T-helper 2 cell treated with Interferon-gamma antibody and Interleukin-4, amounts not matched to agents 5 μg/mL and 100 μg/mL, for 36 hours (primary cell): Measurements from ENCODE around the gene HAVCR2.
"Not testable (repeated sequence)": the region's sequence is repeated elsewhere in the genome, so short reads cannot be mapped to it uniquely, and the experiment has no call there.

Experiments
- DNase-seq: peaks from one replicate; pipeline ENCODE4 v3.0.0; 2021; ENCODE audit warnings: low spot score
- H3K27ac Mint-ChIP-seq: one replicate; pipeline ENCODE4 v1.8.0; 2021; ENCODE audit warnings: mild to moderate bottlenecking, mixed read lengths
- H3K27me3 Mint-ChIP-seq: one replicate; pipeline ENCODE4 v1.8.0; 2021; ENCODE audit warnings: low read depth, mixed read lengths
- H3K36me3 Mint-ChIP-seq: one replicate; pipeline ENCODE4 v1.8.0; 2021; ENCODE audit warnings: low read depth, mixed read lengths
- H3K4me1 Mint-ChIP-seq: one replicate; pipeline ENCODE4 v1.8.0; 2021; ENCODE audit warnings: low read depth, mixed read lengths
- H3K4me3 Mint-ChIP-seq: one replicate; pipeline ENCODE4 v1.8.0; 2022; ENCODE audit warnings: mild to moderate bottlenecking, moderate library complexity, mixed read lengths
- H3K9me3 Mint-ChIP-seq: one replicate; pipeline ENCODE4 v1.8.0; 2021; ENCODE audit warnings: mixed read lengths

HAVCR2 gene

GRCh38 chr5:157068785-157069184 lies 40.1 kb downstream of the HAVCR2 start:
- no peak overlapping the region for H3K27ac Mint-ChIP-seq
- H3K9me3 Mint-ChIP-seq = no peaks in the 10 kb centered on the region
- H3K4me3 Mint-ChIP-seq = no peak overlapping the region
- peaks cover 2% of the 10 kb centered on the region for H3K36me3 Mint-ChIP-seq
- peaks cover 29% of the 10 kb centered on the region for H3K4me1 Mint-ChIP-seq
- no peaks in the 10 kb centered on the region for H3K27me3 Mint-ChIP-seq
- DNase-seq = no peak

- Mint-ChIP-seq H3K36me3 (peaks cover 2% of the 10 kb centered on the region), H3K4me3 (no peak overlapping the region), H3K27ac (no peak overlapping the region), H3K4me1 (peaks cover 28% of the 10 kb centered on the region), H3K9me3 (no peaks in the 10 kb centered on the region), H3K27me3 (no peaks in the 10 kb centered on the region)
- no peak for DNase-seq
Measured at GRCh38 chr5:157068339-157068738, 40.5 kb downstream of the HAVCR2 start.

- Mint-ChIP-seq H3K36me3 (peaks cover 2% of the 10 kb centered on the region), H3K27me3 (no peaks in the 10 kb centered on the region), H3K4me3 (no peak overlapping the region), H3K27ac (no peak overlapping the region), H3K4me1 (peaks cover 17% of the 10 kb centered on the region), H3K9me3 (no peaks in the 10 kb centered on the region)
- DNase-seq = no peak
Measured at GRCh38 chr5:157067005-157067404, 41.8 kb downstream of the HAVCR2 start.

- DNase-seq = no peak
- H3K27ac Mint-ChIP-seq = no peak overlapping the region
- H3K4me1 Mint-ChIP-seq = peaks cover 11% of the 10 kb centered on the region
- no peaks in the 10 kb centered on the region for H3K27me3 Mint-ChIP-seq
- no peak overlapping the region for H3K4me3 Mint-ChIP-seq
- peaks cover 2% of the 10 kb centered on the region for H3K36me3 Mint-ChIP-seq
- no peaks in the 10 kb centered on the region for H3K9me3 Mint-ChIP-seq
Measured at GRCh38 chr5:157066080-157066479, 42.8 kb downstream of the HAVCR2 start.

- Mint-ChIP-seq H3K9me3 (no peaks in the 10 kb centered on the region), H3K36me3 (peaks cover 2% of the 10 kb centered on the region), H3K27me3 (no peaks in the 10 kb centered on the region), H3K27ac (peak overlapping the region; percentile 8), H3K4me3 (no peak overlapping the region), H3K4me1 (peaks cover 14% of the 10 kb centered on the region)
- DNase-seq = no peak
Measured at GRCh38 chr5:157063776-157064430, 44.9 kb downstream of the HAVCR2 start.

- Mint-ChIP-seq H3K27ac (no peak overlapping the region), H3K4me1 (peaks cover 12% of the 10 kb centered on the region), H3K36me3 (no peaks in the 10 kb centered on the region), H3K9me3 (no peaks in the 10 kb centered on the region), H3K27me3 (no peaks in the 10 kb centered on the region), H3K4me3 (no peak overlapping the region)
- DNase-seq = no peak
Measured at GRCh38 chr5:157059891-157060290, 49.0 kb downstream of the HAVCR2 start.

GRCh38 chr5:157059093-157059539 lies 49.7 kb downstream of the HAVCR2 start, which contains the start of gene HAVCR1:
Gene HAVCR1 (minus strand): TSS chr5:157059116. CDS start chr5:157057943, 1,173 bp downstream.
- no peaks in the 10 kb centered on the region for H3K27me3 Mint-ChIP-seq

GRCh38 chr5:157057459-157058370 lies 51.1 kb downstream of the HAVCR2 start:
- H3K36me3 Mint-ChIP-seq = no peaks in the 10 kb centered on the region
- H3K27ac Mint-ChIP-seq = peak overlapping the region; percentile 20
- no peak for DNase-seq

More at GRCh38 chr5:157059093-157059539, 49.7 kb downstream of the HAVCR2 start, which contains the start of gene HAVCR1:
- DNase-seq = no peak
- Mint-ChIP-seq H3K36me3 (no peaks in the 10 kb centered on the region), H3K4me3 (no peak within 1 kb of the TSS), H3K9me3 (no peaks in the 10 kb centered on the region), H3K27ac (peak within 1 kb of the TSS; percentile 20), H3K4me1 (peaks cover 12% of the 10 kb centered on the region)

GRCh38 chr5:157056848-157057247 lies 52.0 kb downstream of the HAVCR2 start:
- not testable (repeated sequence) for H3K4me3 Mint-ChIP-seq, H3K4me1 Mint-ChIP-seq, DNase-seq, H3K36me3 Mint-ChIP-seq, H3K27me3 Mint-ChIP-seq, H3K9me3 Mint-ChIP-seq, H3K27ac Mint-ChIP-seq

More at GRCh38 chr5:157057459-157058370, 51.1 kb downstream of the HAVCR2 start:
- Mint-ChIP-seq H3K4me1 (peaks cover 6% of the 10 kb centered on the region), H3K9me3 (no peaks in the 10 kb centered on the region), H3K4me3 (no peak overlapping the region), H3K27me3 (no peaks in the 10 kb centered on the region)

- no peak overlapping the region for H3K4me3 Mint-ChIP-seq
- no peaks in the 10 kb centered on the region for H3K27me3 Mint-ChIP-seq
- no peak for DNase-seq
- H3K36me3 Mint-ChIP-seq = peaks cover 15% of the 10 kb centered on the region
- peaks cover 20% of the 10 kb centered on the region for H3K4me1 Mint-ChIP-seq
- no peaks in the 10 kb centered on the region for H3K9me3 Mint-ChIP-seq
- H3K27ac Mint-ChIP-seq = no peak overlapping the region
Measured at GRCh38 chr5:157051604-157052245, 57.1 kb downstream of the HAVCR2 start.

- H3K27ac Mint-ChIP-seq = peak overlapping the region; percentile 67
- no peak for DNase-seq
- peaks cover 15% of the 10 kb centered on the region for H3K36me3 Mint-ChIP-seq
Measured at GRCh38 chr5:157050050-157050449, 58.8 kb downstream of the HAVCR2 start.

GRCh38 chr5:157049605-157050004 lies 59.2 kb downstream of the HAVCR2 start:
- H3K4me3 Mint-ChIP-seq = peak overlapping the region; percentile 66
- H3K9me3 Mint-ChIP-seq = no peaks in the 10 kb centered on the region
- peaks cover 28% of the 10 kb centered on the region for H3K4me1 Mint-ChIP-seq
- no peak for DNase-seq
- H3K27ac Mint-ChIP-seq = peak overlapping the region; percentile 67
- peaks cover 15% of the 10 kb centered on the region for H3K36me3 Mint-ChIP-seq
- H3K27me3 Mint-ChIP-seq = no peaks in the 10 kb centered on the region

More at GRCh38 chr5:157050050-157050449, 58.8 kb downstream of the HAVCR2 start:
- Mint-ChIP-seq H3K4me1 (peaks cover 25% of the 10 kb centered on the region), H3K4me3 (peak overlapping the region; percentile 66), H3K9me3 (no peaks in the 10 kb centered on the region), H3K27me3 (no peaks in the 10 kb centered on the region)

GRCh38 chr5:157047898-157048297 lies 60.9 kb downstream of the HAVCR2 start:
- H3K9me3 Mint-ChIP-seq = no peaks in the 10 kb centered on the region
- no peaks in the 10 kb centered on the region for H3K27me3 Mint-ChIP-seq
- no peak for DNase-seq
- no peak overlapping the region for H3K27ac Mint-ChIP-seq
- H3K4me1 Mint-ChIP-seq = peaks cover 32% of the 10 kb centered on the region
- H3K36me3 Mint-ChIP-seq = peaks cover 15% of the 10 kb centered on the region
- no peak overlapping the region for H3K4me3 Mint-ChIP-seq

GRCh38 chr5:157047016-157047415 lies 61.8 kb downstream of the HAVCR2 start:
- not testable (repeated sequence) for H3K27ac Mint-ChIP-seq, H3K27me3 Mint-ChIP-seq, H3K9me3 Mint-ChIP-seq, H3K4me3 Mint-ChIP-seq, DNase-seq
- H3K36me3 Mint-ChIP-seq = peaks cover 12% of the 10 kb centered on the region
- H3K4me1 Mint-ChIP-seq = peaks cover 32% of the 10 kb centered on the region
